Pancreas (tissue), 10 donors: ENCODE data around the gene PPM1B. TPM values are rescaled to one million over a fixed set of nuclear protein-coding genes. Genes with fewer than 3 reads are reported as not detected.
A peak's percentile ranks its signal among the peaks of the same experiment; 100 is the strongest.

Experiments used
- ATAC-seq, 4 donors: fragments of 200-7000 bp; cut with Tn5 transposase; one replicate each; pipeline versions ENCODE4 v1.8.0 to v1.9.1; 2020; ENCODE audit warnings: mild to moderate bottlenecking in 4 of 4, moderate library complexity in 4 of 4
- DNase-seq, 6 donors: peaks; one replicate each; pipeline ENCODE4 v3.0.0-alpha.2; 2020
- FAIRE-seq: peaks from 2 replicates; lab custom pipeline; 2012; peaks lifted over from hg19 to GRCh38; lab: Jason Lieb, UNC
- H3K27ac ChIP-seq, 4 donors: fragments of 200-600 bp; sonication (generic); 1 replicate in 3 of 4; 2 replicates in 1 of 4; pipeline versions ENCODE4 v1.5.0 to v1.8.0; 2020
- H3K27me3 ChIP-seq, 4 donors: fragments of 200-600 bp; one replicate each; pipeline ENCODE4 v1.8.0; 2021
- H3K36me3 ChIP-seq, 3 donors: fragments of 200-600 bp; sonication (generic) in 1 of 3; one replicate each; pipeline versions ENCODE4 v1.5.0 to v1.8.0; 2020 to 2021
- H3K4me1 ChIP-seq, 3 donors: fragments of 200-600 bp; one replicate each; pipeline ENCODE4 v1.8.0; 2021
- H3K4me3 ChIP-seq, 4 donors: fragments of 200-600 bp; sonication (generic) in 2 of 4; one replicate each; pipeline versions ENCODE4 v1.5.0 to v1.8.0; 2020 to 2021
- H3K9me3 ChIP-seq, 4 donors: fragments of 200-600 bp; one replicate each; pipeline ENCODE4 v1.8.0; 2021
- CTCF ChIP-seq, 4 donors: fragments of 200-600 bp; sonication (generic) in 3 of 4; IDR thresholded peaks; one replicate each; pipeline versions ENCODE4 v1.5.0 to v1.8.0; 2021; ENCODE audit warnings: antibody characterized with exemption in 4 of 4
- WGBS, 2 donors: extraction: QIAGEN DNeasy Blood & Tissue Kit; methylation state at CpG; one replicate each; pipeline ENCODE4 v1.1.7; 2013; 5-methylcytosine and 5-hydroxymethylcytosine counted together
- intact Hi-C, 3 donors: fragments of 100-400 bp; cut with DNase I; formaldehyde crosslinking; loops; one replicate each; pipeline versions ENCODE4 v1.11.1 to v1.14.2; 2022
- polyA plus RNA-seq, 2 donors: library from polyadenylated mRNA; stranded (reverse); fragments of 200-250 nt; gene quantifications; one replicate each; pipeline ENCODE4 v1.2.3, GENCODE V29; 2013
- total RNA-seq, 6 donors: library from RNA; stranded (reverse); fragmentation: NEBNext Ultra II Directional in 4 of 6; extraction: Animal tissue kit (Norgen Biotek cat#: 25700) in 4 of 6; gene quantifications; one replicate each; pipeline versions ENCODE4 v1.2.1 to v1.2.4, GENCODE V29; 2021 to 2023
- donor health status: healthy with polysubstance abuse.
- donor health status: DM: no; HTN: no; CAD: no; lungs with moderate emphysema.
- donor health status: DM: no; HTN: no; CAD: no.
- donor health status: control.
- donor health status: control.
- donor health status: Bipolar disorder and iron deficiency.
- donor health status: DM: yes; HTN: yes; CAD: no.
- donor health status: DM: no; HTN: no; CAD: no.
- donor health status: DM: no; HTN: no; CAD: no.
- donor health status: DM: yes; HTN: yes; CAD: no.

Gene PPM1B
- total and polyA plus RNA-seq, 8 donors = 12.0 to 28.5 (median 19.7) TPM

DNA sequence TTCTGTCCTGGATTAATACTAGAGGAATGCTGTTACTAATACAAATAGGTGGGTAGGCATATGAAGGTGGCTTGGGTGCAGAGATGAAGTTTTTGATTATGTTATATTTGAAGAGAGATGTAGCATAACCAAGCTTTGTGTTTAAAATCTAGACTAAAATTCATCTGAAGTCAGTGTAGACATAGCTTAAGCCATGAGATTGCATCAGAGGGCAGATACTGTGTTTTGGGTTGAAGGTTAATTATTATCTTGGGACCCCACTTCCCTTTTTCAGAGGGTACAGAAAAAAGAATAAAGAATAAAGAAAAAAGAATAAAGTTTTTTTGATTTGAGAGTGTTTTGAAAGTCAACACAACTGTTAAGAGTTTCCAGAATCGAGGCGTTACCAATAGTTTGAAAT is 13.0 kb downstream of the PPM1B start:
- FAIRE-seq = no peak
- no peak for DNase-seq
- no peak for ATAC-seq
- no peaks in the 10 kb centered on the region for H3K27me3 ChIP-seq
- TF ChIP-seq CTCF (IDR thresholded peaks at IDR 0.05) = no peak
- no peaks in the 10 kb centered on the region for H3K36me3 ChIP-seq
- intact Hi-C loops = no loop called here
- H3K4me3 ChIP-seq = no peak overlapping the region
- peaks cover 0 to 17% (median 15%) of the 10 kb centered on the region in 3 donors for H3K4me1 ChIP-seq
- no peak overlapping the region for H3K27ac ChIP-seq
- no peaks in the 10 kb centered on the region for H3K9me3 ChIP-seq
- WGBS, 2 donors = 98 to 100% methylated on average over 2 of the region's 2 CpGs

DNA sequence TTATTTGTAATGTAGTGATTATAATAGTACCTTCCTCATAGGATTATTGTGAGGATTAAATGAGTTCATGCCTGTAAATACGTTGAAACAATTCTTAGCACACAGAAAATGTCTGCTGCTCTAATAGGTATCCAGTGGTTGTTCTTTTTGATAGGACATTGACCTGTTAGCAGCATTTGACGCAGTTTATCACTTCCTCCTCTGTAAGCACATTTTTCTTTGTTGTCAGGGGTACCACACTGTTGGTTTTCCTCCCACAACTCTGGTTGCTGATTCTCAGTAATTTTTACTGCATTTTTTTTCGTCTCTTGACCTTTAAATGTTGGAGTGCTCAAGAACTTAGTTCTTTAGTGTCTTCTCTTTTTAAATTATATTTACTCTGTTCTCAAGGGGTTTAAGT is 15.4 kb downstream of the PPM1B start:
- H3K9me3 ChIP-seq = no peaks in the 10 kb centered on the region
- no peak overlapping the region for H3K4me3 ChIP-seq
- peak in 2 of 4 donors; percentile 31 to 65 for ATAC-seq
- no peak overlapping the region for H3K27ac ChIP-seq
- intact Hi-C loops = no loop called here
- FAIRE-seq = no peak
- H3K36me3 ChIP-seq = no peaks in the 10 kb centered on the region
- 62 to 66% methylated on average over 3 of the region's 3 CpGs for WGBS, 2 donors
- H3K4me1 ChIP-seq = peaks cover 0 to 17% (median 16%) of the 10 kb centered on the region in 3 donors
- no peak for TF ChIP-seq CTCF (IDR thresholded peaks at IDR 0.05)
- no peak for DNase-seq
- H3K27me3 ChIP-seq = no peaks in the 10 kb centered on the region

- Histone ChIP-seq H3K36me3 (no peaks in the 10 kb centered on the region), H3K9me3 (no peaks in the 10 kb centered on the region), H3K4me1 (peaks cover 0 to 25% (median 21%) of the 10 kb centered on the region in 3 donors), H3K27ac (no peak overlapping the region), H3K27me3 (no peaks in the 10 kb centered on the region), H3K4me3 (no peak overlapping the region)
- TF ChIP-seq CTCF (IDR thresholded peaks at IDR 0.05) = no peak
- ATAC-seq = peak in 2 of 4 donors; percentile 31 to 46
- no peak for DNase-seq
- intact Hi-C loops = loop anchor here in 1 of 3 donors (5.0 kb wide), 1 partner anchor 225 kb away; no protein-coding TSS in a partner anchor
- FAIRE-seq = no peak
Observed at GRCh38 chr2:44186810-44187209, 18.1 kb downstream of the PPM1B start.

DNA sequence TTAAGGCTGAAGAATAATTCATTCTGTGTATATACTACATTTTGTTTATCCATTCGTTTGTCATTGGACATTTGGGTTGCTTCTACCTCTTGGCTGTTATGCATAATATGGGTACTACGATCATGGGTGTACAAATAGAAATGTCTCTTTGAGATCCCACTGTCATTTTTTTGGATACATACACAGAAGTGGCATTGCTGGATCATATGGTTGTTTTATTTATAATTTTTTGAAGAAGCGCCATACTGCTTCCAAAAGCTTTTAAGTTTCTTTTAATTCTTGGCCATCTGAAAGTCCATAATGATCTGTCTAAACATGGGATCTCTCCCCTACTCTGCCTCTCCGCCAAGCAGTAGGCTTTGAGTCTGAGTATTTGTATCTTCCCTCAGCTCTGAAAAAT is 18.6 kb downstream of the PPM1B start:
- no peak for TF ChIP-seq CTCF (IDR thresholded peaks at IDR 0.05)
- H3K4me1 ChIP-seq = peaks cover 0 to 27% (median 21%) of the 10 kb centered on the region in 3 donors
- no peak overlapping the region for H3K4me3 ChIP-seq
- no peaks in the 10 kb centered on the region for H3K9me3 ChIP-seq
- intact Hi-C loops = loop anchor here in 1 of 3 donors (5.0 kb wide), 1 partner anchor 225 kb away; no protein-coding TSS in a partner anchor
- no peak for DNase-seq
- H3K27me3 ChIP-seq = no peaks in the 10 kb centered on the region
- no peak overlapping the region for H3K27ac ChIP-seq
- no peak for ATAC-seq
- 89 to 95% methylated on average over 4 of the region's 4 CpGs for WGBS, 2 donors
- no peak for FAIRE-seq
- H3K36me3 ChIP-seq = no peaks in the 10 kb centered on the region

- WGBS, 2 donors = 70% methylated on average over 3 of the region's 3 CpGs
- intact Hi-C loops = loop anchor here in 1 of 3 donors (5.0 kb wide), 1 partner anchor 226 kb away; no protein-coding TSS in a partner anchor
- no peaks in the 10 kb centered on the region for H3K27me3 ChIP-seq
- ATAC-seq (no peak), DNase-seq (no peak), FAIRE-seq (no peak)
- TF ChIP-seq CTCF (IDR thresholded peaks at IDR 0.05) = no peak
- peaks cover 7 to 35% (median 29%) of the 10 kb centered on the region in 3 donors for H3K4me1 ChIP-seq
- H3K9me3 ChIP-seq = no peaks in the 10 kb centered on the region
- H3K27ac ChIP-seq = no peak overlapping the region
- H3K36me3 ChIP-seq = no peaks in the 10 kb centered on the region
- no peak overlapping the region for H3K4me3 ChIP-seq
Observed at GRCh38 chr2:44188696-44189095, 20.0 kb downstream of the PPM1B start.
